SU-DHL-6 (cell line): ENCODE measurements around the gene CEP57L1.

ENCODE experiments used
- EZH2phosphoT487 ChIP-seq: fragments of 200-600 bp; sonication (generic), shearing (Covaris generic); conservative IDR thresholded peaks from 2 replicates; pipeline ENCODE4 v1.6.1; 2018; ENCODE audit warnings: mild to moderate bottlenecking, antibody characterized with exemption, low read length, moderate library complexity, mixed read lengths
- TF ChIP-seq, protein P1 (sequence below): fragments of 200-600 bp; sonication (generic); IDR thresholded peaks from one replicate; pipeline ENCODE4 v1.5.1; 2017; ENCODE audit warnings: antibody characterized with exemption, mild to moderate bottlenecking, low read length, moderate library complexity; ENCODE audit not compliant: insufficient read depth, poor library complexity, severe bottlenecking

DNA sequence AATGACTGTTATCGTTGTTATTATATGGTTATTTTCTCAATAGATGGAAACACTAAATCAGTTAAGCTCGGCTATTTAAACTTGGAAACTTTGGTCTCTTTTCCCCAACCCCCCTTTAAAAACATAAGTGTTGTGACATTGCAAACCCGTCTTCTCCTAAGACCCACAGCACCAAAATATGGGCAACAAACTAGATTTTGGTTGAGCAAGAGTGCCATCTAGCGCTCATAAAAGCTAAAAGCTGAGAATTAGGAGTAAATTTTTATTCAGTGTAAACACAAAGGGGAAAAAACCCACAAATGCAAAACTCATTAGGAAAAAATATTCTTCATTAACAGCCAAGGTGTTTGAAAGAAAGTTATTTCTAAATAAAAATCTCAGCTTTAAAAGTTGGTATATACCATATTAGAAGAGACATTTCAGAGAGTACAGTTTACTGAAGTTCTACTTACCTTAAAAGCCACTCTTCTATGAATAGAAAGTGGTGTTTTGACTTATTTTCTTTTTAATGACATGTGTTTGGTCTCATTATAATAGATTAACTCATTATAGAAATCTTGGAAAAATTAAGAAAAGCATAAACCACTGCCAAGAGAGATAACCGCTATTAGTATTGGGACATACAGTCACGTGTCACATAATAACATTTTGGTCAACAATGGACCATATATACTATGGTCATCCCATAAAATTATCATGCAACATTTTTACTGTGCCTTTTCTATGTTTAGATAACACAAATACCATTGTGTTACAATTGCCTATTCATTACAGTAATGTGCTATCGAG lies 21.8 kb upstream of the CEP57L1 start:
- TF ChIP-seq, protein P1, sequence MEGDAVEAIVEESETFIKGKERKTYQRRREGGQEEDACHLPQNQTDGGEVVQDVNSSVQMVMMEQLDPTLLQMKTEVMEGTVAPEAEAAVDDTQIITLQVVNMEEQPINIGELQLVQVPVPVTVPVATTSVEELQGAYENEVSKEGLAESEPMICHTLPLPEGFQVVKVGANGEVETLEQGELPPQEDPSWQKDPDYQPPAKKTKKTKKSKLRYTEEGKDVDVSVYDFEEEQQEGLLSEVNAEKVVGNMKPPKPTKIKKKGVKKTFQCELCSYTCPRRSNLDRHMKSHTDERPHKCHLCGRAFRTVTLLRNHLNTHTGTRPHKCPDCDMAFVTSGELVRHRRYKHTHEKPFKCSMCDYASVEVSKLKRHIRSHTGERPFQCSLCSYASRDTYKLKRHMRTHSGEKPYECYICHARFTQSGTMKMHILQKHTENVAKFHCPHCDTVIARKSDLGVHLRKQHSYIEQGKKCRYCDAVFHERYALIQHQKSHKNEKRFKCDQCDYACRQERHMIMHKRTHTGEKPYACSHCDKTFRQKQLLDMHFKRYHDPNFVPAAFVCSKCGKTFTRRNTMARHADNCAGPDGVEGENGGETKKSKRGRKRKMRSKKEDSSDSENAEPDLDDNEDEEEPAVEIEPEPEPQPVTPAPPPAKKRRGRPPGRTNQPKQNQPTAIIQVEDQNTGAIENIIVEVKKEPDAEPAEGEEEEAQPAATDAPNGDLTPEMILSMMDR = peak; percentile 55
- no peak for TF ChIP-seq EZH2phosphoT487
